Spinal cord (tissue), 10 donors: ENCODE measurements around the gene ZXDC. TPM values are rescaled to one million over a fixed set of nuclear protein-coding genes. Genes with fewer than 3 reads are reported as not detected.
A peak's percentile ranks its signal among the peaks of the same experiment; 100 is the strongest.

Source experiments
- DNase-seq, 6 donors: peaks; one replicate each; pipeline versions ENCODE4 v3.0.0 to v3.0.0-alpha.2; 2013 to 2015; ENCODE audit warnings: low spot score in 6 of 6, low read depth in 4 of 6
- H3K27ac ChIP-seq: one replicate; pipeline ENCODE4 v1.5.1; 2013; ENCODE audit warnings: low read depth, low read length, control low read depth
- H3K27me3 ChIP-seq: one replicate; pipeline ENCODE4 v1.6.1; 2013; ENCODE audit warnings: low read length; ENCODE audit not compliant: control insufficient read depth, insufficient read depth
- H3K36me3 ChIP-seq: one replicate; pipeline ENCODE4 v1.6.1; 2013; ENCODE audit warnings: low read length; ENCODE audit not compliant: control insufficient read depth, insufficient read depth
- H3K4me1 ChIP-seq: one replicate; pipeline ENCODE4 v1.6.1; 2013; ENCODE audit warnings: low read length; ENCODE audit not compliant: control insufficient read depth, insufficient read depth
- H3K4me3 ChIP-seq: one replicate; pipeline ENCODE4 v1.5.1; 2013; ENCODE audit warnings: low read depth, low read length, control low read depth
- H3K9me3 ChIP-seq: one replicate; pipeline ENCODE4 v1.6.1; 2013; ENCODE audit warnings: low read length; ENCODE audit not compliant: control insufficient read depth, insufficient read depth
- WGBS: methylation state at CpG from one replicate; pipeline ENCODE4 v1.1.5; 2013; ENCODE audit warnings: missing lambda C conversion rate; ENCODE audit not compliant: insufficient coverage; 5-methylcytosine and 5-hydroxymethylcytosine counted together
- polyA plus RNA-seq, 2 donors: library from polyadenylated mRNA; unstranded; fragments of 120-200 nt; gene quantifications; one replicate each; pipeline ENCODE4 v1.2.1, GENCODE V29; 2013; ENCODE audit not compliant: insufficient read length in 2 of 2
- total RNA-seq, 2 donors: library from RNA; depleted of rRNA in 1 of 2; stranded (reverse); fragments of 120-200 nt in 1 of 2; fragments of >200 nt in 1 of 2; gene quantifications; one replicate each; pipeline versions ENCODE4 v1.2.3 to v1.2.4, GENCODE V29; 2013 to 2014
- donor health status: healthy.

Gene ZXDC
- total and polyA plus RNA-seq, 4 donors: 22.9 to 29.4 (median 27.3) TPM

DNA sequence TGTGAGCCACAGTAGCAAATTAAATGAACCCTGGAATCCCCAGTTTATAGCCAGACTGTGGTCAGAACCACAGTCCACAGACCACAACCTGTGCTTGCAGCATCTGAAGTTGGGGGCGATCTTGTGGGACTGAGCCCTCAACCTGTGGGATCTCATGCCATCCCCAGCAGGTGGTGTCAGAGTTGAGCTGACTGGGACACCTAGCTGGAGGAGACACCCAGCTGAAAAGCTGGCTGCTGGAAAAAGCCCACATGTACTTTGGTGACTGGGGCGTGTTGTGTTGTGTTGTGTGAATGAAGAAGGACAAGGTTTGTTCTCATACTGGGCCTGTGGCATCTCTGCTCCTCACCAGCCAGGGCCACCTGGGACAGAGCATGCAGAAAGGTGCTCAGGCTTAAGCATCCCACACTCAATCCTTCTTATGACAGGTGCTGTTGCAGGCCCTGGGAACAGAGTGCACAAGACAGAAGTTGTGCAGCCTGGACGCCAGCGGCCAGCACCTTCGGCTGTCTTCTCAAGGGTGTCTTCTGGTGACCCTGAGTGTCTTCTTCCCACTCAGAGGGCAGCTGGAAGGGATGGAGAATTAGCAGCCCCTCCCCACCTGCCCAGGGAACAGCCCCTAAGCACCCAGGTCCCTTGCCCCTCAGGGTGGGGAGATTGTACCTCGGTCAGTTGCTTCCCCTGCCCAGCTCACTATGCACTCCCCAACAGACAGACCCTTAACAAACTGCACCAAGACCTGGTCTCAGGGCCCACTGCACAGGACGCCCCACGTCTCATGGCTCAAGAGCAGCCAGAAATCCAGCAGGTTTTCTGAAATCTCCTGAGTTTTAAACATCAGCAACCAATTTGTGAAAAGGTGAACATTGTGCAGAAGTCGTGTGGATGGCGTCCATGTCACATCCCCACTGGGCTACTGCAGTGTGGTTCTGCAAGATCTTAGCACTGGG lies 44.1 kb upstream of the ZXDC start:
- no peak for DNase-seq
- Histone ChIP-seq H3K36me3 (no peaks in the 10 kb centered on the region), H3K27me3 (peaks cover 16% of the 10 kb centered on the region), H3K4me3 (no peak overlapping the region), H3K27ac (no peak overlapping the region), H3K4me1 (peaks cover 38% of the 10 kb centered on the region), H3K9me3 (no peaks in the 10 kb centered on the region)
- WGBS: 90% methylated on average over 7 of the region's 10 CpGs

DNA sequence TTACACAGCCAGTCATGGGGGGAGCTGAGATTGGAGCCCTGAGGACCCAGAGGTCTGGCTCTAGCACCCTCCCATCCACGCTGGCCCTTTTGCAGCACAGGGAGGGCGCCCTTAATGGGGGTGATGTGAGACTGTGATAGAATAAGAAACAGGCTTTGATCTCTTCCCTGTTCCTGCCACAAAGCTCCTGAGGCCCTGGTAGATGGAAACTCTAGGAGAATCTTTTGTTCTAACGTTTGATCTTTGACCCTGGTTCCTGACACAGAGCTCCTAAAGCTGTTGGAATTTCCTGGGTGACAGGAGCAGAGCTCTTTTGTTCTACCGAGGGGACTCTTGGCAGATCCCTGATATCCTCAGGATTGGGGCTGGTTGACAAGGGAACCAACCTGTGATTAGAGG lies 43.1 kb upstream of the ZXDC start:
- H3K4me1 ChIP-seq: peaks cover 34% of the 10 kb centered on the region
- no peak overlapping the region for H3K27ac ChIP-seq
- no peak for DNase-seq
- peaks cover 11% of the 10 kb centered on the region for H3K27me3 ChIP-seq
- H3K4me3 ChIP-seq: no peak overlapping the region
- no peaks in the 10 kb centered on the region for H3K36me3 ChIP-seq
- no peaks in the 10 kb centered on the region for H3K9me3 ChIP-seq
- WGBS: 46% methylated on average over 4 of the region's 4 CpGs

DNA sequence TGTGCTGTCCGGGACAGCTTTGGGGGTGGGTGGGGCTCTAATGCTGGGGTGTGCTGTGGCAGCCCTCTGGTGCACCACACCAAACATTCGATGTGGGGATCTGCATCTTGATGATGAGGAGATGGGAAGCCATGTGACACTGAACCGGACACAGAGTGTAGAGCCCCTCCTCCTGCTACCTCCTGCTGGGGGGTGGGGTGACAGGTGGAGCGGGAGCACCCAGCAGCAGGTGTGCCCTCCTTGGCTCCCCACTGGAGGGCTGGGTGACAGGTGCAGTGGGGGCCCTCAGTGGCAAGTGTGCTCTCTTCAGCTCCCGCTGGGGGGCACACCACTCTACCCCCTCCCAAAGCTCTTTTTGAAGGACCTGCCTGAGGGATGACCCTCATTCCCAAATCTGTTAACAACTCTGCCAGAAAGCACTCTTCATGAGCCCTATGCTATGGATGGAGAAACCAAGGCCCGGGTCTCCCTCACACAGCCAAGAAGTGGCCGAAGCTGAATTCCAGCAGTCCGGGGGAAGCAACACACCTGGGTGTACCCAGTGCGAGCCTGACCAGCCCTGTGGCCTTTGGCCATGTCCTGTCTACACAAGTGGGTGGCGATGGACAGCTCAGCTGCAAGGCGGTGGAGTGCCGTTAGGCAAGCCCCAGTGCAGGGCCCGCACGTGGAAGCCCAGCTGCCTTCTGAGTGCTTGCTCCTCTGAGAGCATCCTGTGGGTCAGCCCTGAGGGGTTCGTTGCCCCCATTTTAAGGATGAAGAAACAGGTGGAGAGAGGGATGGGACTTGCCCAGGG lies 42.5 kb upstream of the ZXDC start:
- Histone ChIP-seq H3K4me1 (peaks cover 34% of the 10 kb centered on the region), H3K4me3 (no peak overlapping the region), H3K27me3 (peaks cover 5% of the 10 kb centered on the region), H3K36me3 (no peaks in the 10 kb centered on the region), H3K27ac (no peak overlapping the region), H3K9me3 (no peaks in the 10 kb centered on the region)
- 93% methylated on average over 13 of the region's 15 CpGs for WGBS
- no peak for DNase-seq

DNA sequence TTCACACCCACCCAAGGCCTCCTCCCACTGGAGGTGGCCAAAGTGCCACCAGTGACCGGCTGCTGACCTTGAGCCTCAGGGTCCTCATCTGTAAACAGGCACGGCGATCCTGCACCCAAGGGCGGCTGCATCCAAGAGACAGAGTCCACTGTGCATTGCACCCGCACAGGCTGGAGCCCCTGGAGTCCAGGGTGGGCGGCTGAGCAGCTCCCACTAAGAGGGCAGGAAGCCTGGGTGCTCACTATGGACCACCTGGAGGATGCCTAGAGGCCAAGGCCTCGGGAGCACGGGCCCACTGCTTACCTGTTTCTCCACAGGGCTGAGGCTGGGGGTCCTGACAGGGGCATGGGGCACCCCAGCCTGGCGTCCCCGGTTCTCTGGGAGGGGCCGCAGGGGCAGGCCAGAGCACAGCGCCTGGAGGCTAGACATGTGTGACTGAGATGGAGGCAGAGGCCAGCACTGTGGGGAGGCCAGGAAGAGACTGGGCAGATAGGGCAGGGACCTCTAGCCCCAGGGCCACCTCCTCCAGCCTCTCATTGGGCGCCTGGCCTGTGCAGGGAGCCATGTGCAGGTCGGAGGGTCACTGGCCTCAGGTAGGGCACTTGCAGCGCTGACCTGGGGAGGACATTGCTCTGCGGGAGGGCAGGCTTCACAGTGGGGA lies 41.7 kb upstream of the ZXDC start, which contains the start of gene UROC1:
TSS of gene UROC1 (minus strand) at position 483 of the 661 bp plus-strand sequence. CDS start at position 429, 54 bp downstream.
- no peak within 1 kb of the TSS for H3K4me3 ChIP-seq
- no peaks in the 10 kb centered on the region for H3K27me3 ChIP-seq
- H3K9me3 ChIP-seq: no peaks in the 10 kb centered on the region
- 90% methylated on average over 16 of the region's 16 CpGs for WGBS
- no peaks in the 10 kb centered on the region for H3K36me3 ChIP-seq
- peaks cover 39% of the 10 kb centered on the region for H3K4me1 ChIP-seq
- H3K27ac ChIP-seq: no peak within 1 kb of the TSS
- DNase-seq: no peak

DNA sequence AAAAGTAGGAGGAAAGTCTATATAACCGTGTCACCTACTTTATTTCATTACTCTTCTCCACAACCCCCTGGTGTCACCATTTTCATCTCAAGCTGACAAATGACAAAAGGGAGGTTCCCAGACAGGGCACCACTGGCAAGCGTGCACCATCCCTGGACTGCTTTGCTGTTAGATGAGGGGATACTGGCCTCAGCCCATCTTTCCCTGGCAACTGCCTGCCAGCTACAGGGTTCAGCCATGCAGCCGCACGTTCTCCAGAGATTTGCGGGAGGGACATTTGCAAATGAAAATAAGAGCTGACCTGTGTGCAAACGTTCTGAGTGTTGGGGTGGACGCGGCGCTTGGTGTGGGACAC lies 41.2 kb upstream of the ZXDC start:
- Histone ChIP-seq H3K36me3 (no peaks in the 10 kb centered on the region), H3K4me3 (no peak overlapping the region), H3K27me3 (no peaks in the 10 kb centered on the region), H3K9me3 (no peaks in the 10 kb centered on the region), H3K27ac (no peak overlapping the region), H3K4me1 (peaks cover 39% of the 10 kb centered on the region)
- DNase-seq: peak in 1 of 6 donors; percentile 42
- 49% methylated on average over 8 of the region's 9 CpGs for WGBS

DNA sequence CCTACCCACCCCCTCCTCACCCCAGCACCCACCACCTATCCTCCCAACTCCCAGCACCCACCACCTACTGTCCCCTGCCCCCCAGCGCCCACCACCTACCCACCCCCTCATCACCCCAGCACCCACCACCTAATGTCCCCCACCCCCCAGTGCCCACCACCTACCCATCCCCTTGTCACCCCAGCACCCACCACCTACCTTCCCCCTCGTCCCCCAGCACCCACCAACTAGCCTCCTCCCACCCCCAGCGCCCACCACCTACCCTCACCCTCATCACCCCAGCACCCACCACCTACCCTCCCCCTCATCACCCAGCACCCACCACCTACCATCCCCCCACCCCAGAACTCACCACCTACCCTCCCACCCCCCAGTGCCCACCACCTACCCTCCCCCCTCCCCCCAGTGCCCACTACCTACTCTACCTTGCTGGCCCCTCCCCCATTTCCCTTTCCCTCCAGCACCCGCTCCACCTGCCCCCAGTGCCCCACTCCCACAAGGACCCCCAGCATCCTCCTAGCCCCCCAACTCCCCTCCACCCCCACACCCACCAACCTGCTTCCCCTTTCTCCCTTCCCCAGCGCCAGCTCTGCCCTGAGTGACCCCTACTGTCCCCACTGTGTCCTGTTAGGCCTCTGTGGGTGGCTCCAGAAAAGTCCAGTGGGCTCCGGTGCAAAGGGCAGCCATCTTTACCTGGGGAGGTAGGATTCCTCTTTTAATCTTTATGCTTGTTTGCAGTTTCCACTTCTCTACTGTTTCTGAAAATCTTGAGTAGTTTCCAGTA lies 40.7 kb upstream of the ZXDC start:
- Histone ChIP-seq H3K4me3 (no peak overlapping the region), H3K27ac (no peak overlapping the region), H3K4me1 (peaks cover 36% of the 10 kb centered on the region), H3K9me3 (no peaks in the 10 kb centered on the region), H3K27me3 (no peaks in the 10 kb centered on the region), H3K36me3 (no peaks in the 10 kb centered on the region)
- no peak for DNase-seq
- 100% methylated on average over 1 of the region's 6 CpGs for WGBS

DNA sequence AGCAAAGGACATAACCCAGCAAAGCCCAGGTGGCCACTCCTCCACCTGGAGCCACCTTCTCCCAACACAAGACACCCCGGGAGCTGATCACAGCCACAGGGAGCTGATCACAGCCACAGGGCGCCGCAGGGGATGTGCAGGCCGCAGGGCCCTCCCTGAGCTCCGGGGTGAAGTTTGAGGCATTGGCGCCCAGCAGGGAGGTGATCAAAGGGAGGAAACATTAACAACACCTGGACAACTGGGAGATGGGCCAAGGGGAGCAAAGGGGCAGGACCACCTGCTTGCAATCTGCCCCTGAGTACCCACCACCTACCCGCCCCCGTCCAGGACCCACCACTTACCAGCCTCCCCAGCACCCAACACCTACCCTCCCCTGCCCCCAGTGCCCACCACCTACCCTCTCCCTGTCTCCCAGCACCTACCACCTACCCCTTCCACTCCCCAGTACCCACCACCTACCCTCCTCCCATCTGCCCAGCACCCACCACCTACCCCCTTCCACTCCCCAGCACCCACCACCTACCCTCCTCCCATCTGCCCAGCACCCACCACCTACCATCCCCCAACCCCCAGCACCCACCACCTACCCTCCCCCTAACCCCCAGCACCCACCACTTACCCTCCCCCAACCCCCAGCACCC lies 39.5 kb upstream of the ZXDC start:
- WGBS: 73% methylated on average over 7 of the region's 8 CpGs
- Histone ChIP-seq H3K27me3 (no peaks in the 10 kb centered on the region), H3K4me1 (peaks cover 45% of the 10 kb centered on the region), H3K27ac (no peak overlapping the region), H3K4me3 (no peak overlapping the region), H3K36me3 (no peaks in the 10 kb centered on the region), H3K9me3 (no peaks in the 10 kb centered on the region)
- no peak for DNase-seq

DNA sequence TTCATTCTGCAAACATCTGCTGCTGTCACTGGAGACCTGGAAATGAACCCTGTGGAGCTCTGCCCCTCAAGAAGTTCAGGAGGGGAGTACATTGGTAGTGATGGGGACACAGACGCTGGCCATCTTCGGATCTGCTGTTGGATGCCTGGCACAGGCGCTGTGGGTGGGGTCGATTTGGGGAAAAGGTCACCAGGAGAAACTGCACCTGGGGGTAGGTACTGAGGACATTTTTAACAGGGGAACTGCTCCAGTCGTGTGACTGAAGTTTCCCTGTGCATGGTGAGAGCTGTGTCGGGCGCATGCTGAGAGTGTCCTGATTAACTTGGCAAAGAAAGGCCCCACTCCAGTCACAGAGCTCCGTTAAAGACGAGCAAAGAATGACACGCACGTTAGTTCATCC lies 38.5 kb upstream of the ZXDC start:
- peaks cover 54% of the 10 kb centered on the region for H3K4me1 ChIP-seq
- no peaks in the 10 kb centered on the region for H3K27me3 ChIP-seq
- 77% methylated on average over 5 of the region's 11 CpGs for WGBS
- no peak overlapping the region for H3K27ac ChIP-seq
- no peaks in the 10 kb centered on the region for H3K9me3 ChIP-seq
- H3K36me3 ChIP-seq: no peaks in the 10 kb centered on the region
- no peak for DNase-seq
- H3K4me3 ChIP-seq: no peak overlapping the region
